Retinal pigment epithelial cell (primary cell): ENCODE results near the gene PKM.

Experiments
- DNase-seq: peaks from one replicate; pipeline ENCODE4 v3.0.0-alpha.2; 2010; ENCODE audit warnings: low read depth
- H3K4me3 ChIP-seq: 2 replicates; pipeline ENCODE4 v1.5.1; 2011; ENCODE audit warnings: mild to moderate bottlenecking, low read length, control low read depth, moderate library complexity
- CTCF ChIP-seq: conservative IDR thresholded peaks from 2 replicates; pipeline ENCODE4 v1.5.1; 2011; ENCODE audit warnings: low read depth, low read length, control low read depth, inconsistent platforms

Gene PKM

DNA sequence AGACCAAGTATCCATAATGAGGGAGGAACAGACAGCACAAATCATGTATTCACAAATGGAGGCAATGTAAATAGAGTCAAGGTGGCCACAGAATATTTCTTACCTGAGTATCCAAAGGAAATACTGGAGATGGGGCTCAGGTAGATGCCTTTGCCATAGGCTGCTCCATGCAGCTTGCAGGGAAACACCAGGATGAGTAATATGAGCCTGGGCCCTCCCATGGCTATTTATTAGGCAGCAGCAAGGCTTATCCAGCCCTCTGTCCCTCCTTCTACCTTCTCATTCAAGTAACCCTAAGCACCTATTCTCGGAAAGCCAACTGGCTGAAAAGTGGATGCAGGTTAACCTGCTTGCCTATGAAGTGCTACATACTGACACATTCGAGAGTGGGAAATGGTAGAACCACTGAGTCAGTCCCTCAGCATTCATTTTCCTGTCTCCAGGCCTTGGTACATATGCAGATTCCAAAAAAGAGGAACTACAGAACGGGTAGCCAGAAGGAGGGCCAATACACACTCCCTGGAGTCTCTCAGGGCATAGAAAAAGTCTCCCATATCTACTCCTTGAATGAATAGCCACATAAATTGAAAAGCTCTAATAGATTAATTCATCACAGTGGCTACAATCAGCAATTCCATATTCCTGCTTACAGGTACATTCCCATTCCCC is 18.3 kb upstream of the PKM start:
- no peak overlapping the region for H3K4me3 ChIP-seq
- TF ChIP-seq CTCF: no peak
- no peak for DNase-seq

GRCh38 chr15:72248514-72248913 is 17.5 kb upstream of the PKM start:
- no peak for DNase-seq
- no peak overlapping the region for H3K4me3 ChIP-seq
- no peak for TF ChIP-seq CTCF

DNA sequence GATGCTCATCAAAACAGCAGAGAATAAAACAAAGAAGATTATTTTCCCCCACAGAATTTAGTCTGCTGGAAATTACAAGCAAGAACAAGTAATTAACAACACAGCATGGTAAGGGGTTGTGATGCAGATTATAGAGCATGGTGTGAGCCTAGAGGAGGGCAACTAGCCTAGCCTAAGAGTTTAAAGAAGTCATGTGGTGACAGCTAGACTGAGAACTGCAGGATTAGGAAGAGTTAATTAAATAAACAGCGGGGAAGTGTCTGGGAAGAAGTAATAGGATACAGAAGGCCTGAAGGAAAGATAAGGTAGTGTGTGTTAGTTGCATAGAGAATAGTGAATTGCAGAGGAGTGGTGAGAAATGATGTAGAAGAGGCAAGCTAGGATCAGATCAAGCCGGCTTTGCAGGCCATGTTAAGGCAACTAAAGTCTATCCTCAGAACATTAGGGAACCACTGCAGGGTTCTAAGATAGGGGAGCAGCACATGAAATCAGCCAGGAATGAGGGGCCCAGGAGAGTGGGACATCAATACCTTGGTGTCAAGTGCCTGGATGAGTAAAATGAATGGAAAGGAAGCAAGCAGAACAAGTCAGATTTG is 11.9 kb upstream of the PKM start:
- H3K4me3 ChIP-seq: no peak overlapping the region
- DNase-seq: no peak
- TF ChIP-seq CTCF: no peak

DNA sequence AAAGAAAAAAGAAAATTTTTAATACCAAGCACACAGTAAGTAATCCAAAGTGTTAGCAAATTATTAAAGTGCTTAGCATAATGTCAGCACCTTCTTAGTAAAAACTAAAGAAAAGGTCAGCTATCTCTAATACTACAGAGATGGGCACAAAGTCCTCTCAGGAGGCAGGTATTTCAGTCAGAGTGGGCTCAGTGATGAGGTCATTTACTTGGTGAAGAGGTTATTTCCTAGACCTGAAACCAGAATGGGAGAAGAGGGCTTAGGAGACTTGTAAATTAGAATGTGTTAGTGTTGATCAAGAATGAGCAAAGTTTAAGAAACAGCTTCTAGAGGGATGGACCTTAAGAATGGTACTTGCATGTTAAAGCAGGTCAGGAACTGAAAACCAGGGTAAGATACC is 8.7 kb upstream of the PKM start:
- H3K4me3 ChIP-seq: no peak overlapping the region
- no peak for TF ChIP-seq CTCF
- DNase-seq: no peak

- TF ChIP-seq CTCF: no peak
- DNase-seq: no peak
- H3K4me3 ChIP-seq: no peak overlapping the region
Observed at GRCh38 chr15:72238586-72238985, 7.6 kb upstream of the PKM start.

GRCh38 chr15:72237853-72238224 is 6.8 kb upstream of the PKM start:
- no peak overlapping the region for H3K4me3 ChIP-seq
- no peak for DNase-seq
- TF ChIP-seq CTCF: no peak
